ENCODE measurements around the gene RNU7-1. TPM values are rescaled to one million over a fixed set of nuclear protein-coding genes. Genes with fewer than 3 reads are reported as not detected.

Gene RNU7-1
- total and polyA plus RNA-seq, 2 experiments from 2014 or later: not detected

GRCh38 chr12:6950401-6950801, 6.8 kb downstream of the RNU7-1 start:
- Histone ChIP-seq H3K4me3 (no peak overlapping the region), H3K27ac (no peak overlapping the region), H3K9me3 (ENCODE audit: low read depth) (no peaks in the 10 kb centered on the region)

GRCh38 chr12:6950811-6951540, 7.4 kb downstream of the RNU7-1 start, which contains the start of gene PTPN6:
TSS of gene PTPN6 (plus strand) at chr12:6951356. CDS start at chr12:6951513, 157 bp downstream.
- no peaks in the 10 kb centered on the region for H3K9me3 ChIP-seq (ENCODE audit: low read depth)
- H3K36me3 ChIP-seq: no peaks in the 10 kb centered on the region
- no peaks in the 10 kb centered on the region for H3K27me3 ChIP-seq
- H3K4me1 ChIP-seq (ENCODE audit: low read depth): no peaks in the 10 kb centered on the region
- DNase-seq (ENCODE audit: low read depth in 1 of 2, low spot score in 1 of 2): no peak
- no peak within 1 kb of the TSS for H3K27ac ChIP-seq
- H3K4me3 ChIP-seq: no peak within 1 kb of the TSS
- no peak for TF ChIP-seq CTCF (IDR thresholded peaks at IDR 0.05; ENCODE audit: low read depth, low read length)

More at GRCh38 chr12:6950401-6950801, 6.8 kb downstream of the RNU7-1 start:
- Histone ChIP-seq H3K4me1 (ENCODE audit: low read depth) (no peaks in the 10 kb centered on the region), H3K36me3 (no peaks in the 10 kb centered on the region), H3K27me3 (no peaks in the 10 kb centered on the region)
- no peak for DNase-seq (ENCODE audit: low read depth in 1 of 2, low spot score in 1 of 2)
- TF ChIP-seq CTCF (IDR thresholded peaks at IDR 0.05; ENCODE audit: low read depth, low read length): peak; percentile 23

DNA sequence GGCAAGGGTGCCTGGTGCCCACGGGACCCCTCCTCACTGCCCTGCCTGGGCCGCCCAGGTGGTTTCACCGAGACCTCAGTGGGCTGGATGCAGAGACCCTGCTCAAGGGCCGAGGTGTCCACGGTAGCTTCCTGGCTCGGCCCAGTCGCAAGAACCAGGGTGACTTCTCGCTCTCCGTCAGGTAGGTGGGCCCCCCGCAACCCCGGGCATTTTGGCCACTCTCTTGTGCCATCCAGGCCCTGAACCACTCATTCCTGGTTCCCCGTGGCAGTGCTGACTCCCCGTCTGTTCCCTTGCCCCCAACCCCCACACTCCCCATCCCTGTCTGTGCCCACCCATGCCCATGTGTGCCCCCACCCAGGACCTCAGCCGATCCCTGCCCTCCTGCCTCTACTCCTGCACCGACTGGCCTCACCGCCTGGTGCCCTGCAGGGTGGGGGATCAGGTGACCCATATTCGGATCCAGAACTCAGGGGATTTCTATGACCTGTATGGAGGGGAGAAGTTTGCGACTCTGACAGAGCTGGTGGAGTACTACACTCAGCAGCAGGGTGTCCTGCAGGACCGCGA, 8.0 kb downstream of the RNU7-1 start:
- TF ChIP-seq CTCF (IDR thresholded peaks at IDR 0.05; ENCODE audit: low read depth, low read length): no peak
- H3K27me3 ChIP-seq: no peaks in the 10 kb centered on the region
- no peaks in the 10 kb centered on the region for H3K36me3 ChIP-seq
- H3K4me1 ChIP-seq (ENCODE audit: low read depth): no peaks in the 10 kb centered on the region
- no peak overlapping the region for H3K27ac ChIP-seq
- no peak for DNase-seq (ENCODE audit: low read depth in 1 of 2, low spot score in 1 of 2)
- no peak overlapping the region for H3K4me3 ChIP-seq
- H3K9me3 ChIP-seq (ENCODE audit: low read depth): no peaks in the 10 kb centered on the region

GRCh38 chr12:6952121-6952862, 8.7 kb downstream of the RNU7-1 start:
- no peaks in the 10 kb centered on the region for H3K36me3 ChIP-seq

More at GRCh38 chr12:6952121-6952862, 8.7 kb downstream of the RNU7-1 start:
- H3K27ac ChIP-seq: no peak overlapping the region
- no peak for DNase-seq (ENCODE audit: low read depth in 1 of 2, low spot score in 1 of 2)
- no peak for TF ChIP-seq CTCF (IDR thresholded peaks at IDR 0.05; ENCODE audit: low read depth, low read length)
- H3K27me3 ChIP-seq: no peaks in the 10 kb centered on the region
- H3K9me3 ChIP-seq (ENCODE audit: low read depth): no peaks in the 10 kb centered on the region
- H3K4me3 ChIP-seq: no peak overlapping the region
- H3K4me1 ChIP-seq (ENCODE audit: low read depth): no peaks in the 10 kb centered on the region
